Colonic mucosa (tissue), 4 donors: ENCODE measurements around the gene ZNF415. TPM values are rescaled to one million over a fixed set of nuclear protein-coding genes. Genes with fewer than 3 reads are reported as not detected.
A peak's percentile ranks its signal among the peaks of the same experiment; 100 is the strongest.

ENCODE experiments used
- DNase-seq: peaks from one replicate; pipeline ENCODE4 v3.0.0-alpha.2; 2020
- H3K27ac ChIP-seq: fragments of 200-600 bp; one replicate; pipeline ENCODE4 v1.8.0; 2021
- H3K27me3 ChIP-seq: fragments of 200-600 bp; one replicate; pipeline ENCODE4 v1.8.0; 2021
- H3K36me3 ChIP-seq: fragments of 200-600 bp; one replicate; pipeline ENCODE4 v1.8.0; 2021
- H3K4me1 ChIP-seq: fragments of 200-600 bp; one replicate; pipeline ENCODE4 v1.8.0; 2021; ENCODE audit warnings: mild to moderate bottlenecking
- H3K4me3 ChIP-seq: fragments of 200-600 bp; one replicate; pipeline ENCODE4 v1.8.0; 2021
- H3K9ac ChIP-seq, 2 donors: one replicate each; pipeline ENCODE4 v1.7.0; 2013; ENCODE audit warnings: control low read depth in 2 of 2, low read depth in 2 of 2, low read length in 2 of 2
- H3K9me3 ChIP-seq: fragments of 200-600 bp; one replicate; pipeline ENCODE4 v1.8.0; 2021
- CTCF ChIP-seq: fragments of 200-600 bp; IDR thresholded peaks from one replicate; pipeline ENCODE4 v1.8.0; 2022; ENCODE audit warnings: antibody characterized with exemption, mild to moderate bottlenecking
- intact Hi-C: fragments of 100-400 bp; cut with DNase I; formaldehyde crosslinking; loops from one replicate; pipeline ENCODE4 v1.14.1; 2022
- total RNA-seq, 2 donors: library from RNA; stranded (reverse); fragmentation: NEBNext Ultra II Directional in 1 of 2; extraction: Animal tissue kit (Norgen Biotek cat#: 25700) in 1 of 2; gene quantifications; one replicate each; pipeline ENCODE4 v1.2.1, GENCODE V29; 2021
- donor health status: healthy.
- donor health status: DM: no; HTN: no; CAD: no.
- donor health status: DM: no; HTN: no; CAD: no.

ZNF415 gene
- total RNA-seq, 2 donors from 2014 or later: 2.0 to 4.9 TPM

- H3K9ac ChIP-seq: no peak overlapping the region
- TF ChIP-seq CTCF: no peak
- H3K9me3 ChIP-seq: peaks cover 12% of the 10 kb centered on the region
- H3K36me3 ChIP-seq: no peaks in the 10 kb centered on the region
- no peak overlapping the region for H3K4me3 ChIP-seq
- no peak for DNase-seq
- intact Hi-C loops: no loop called here
- no peaks in the 10 kb centered on the region for H3K4me1 ChIP-seq
- H3K27me3 ChIP-seq: no peaks in the 10 kb centered on the region
- no peak overlapping the region for H3K27ac ChIP-seq
These were observed 28.4 kb upstream of the ZNF415 start for GRCh38 chr19:53161123-53161522.

GRCh38 chr19:53160350-53160749, 27.6 kb upstream of the ZNF415 start:
- no peaks in the 10 kb centered on the region for H3K36me3 ChIP-seq
- intact Hi-C loops: no loop called here
- H3K9me3 ChIP-seq: peaks cover 4% of the 10 kb centered on the region

GRCh38 chr19:53158119-53158656, 25.5 kb upstream of the ZNF415 start:
- DNase-seq: peak; percentile 52
- Histone ChIP-seq H3K27me3 (no peaks in the 10 kb centered on the region), H3K36me3 (no peaks in the 10 kb centered on the region), H3K4me3 (peak overlapping the region; percentile 50), H3K9me3 (no peaks in the 10 kb centered on the region), H3K4me1 (no peaks in the 10 kb centered on the region), H3K9ac (peak overlapping the region; percentile 55 to 61), H3K27ac (peak overlapping the region; percentile 8)
- TF ChIP-seq CTCF: no peak
- intact Hi-C loops: no loop called here

More at GRCh38 chr19:53160350-53160749, 27.6 kb upstream of the ZNF415 start:
- Histone ChIP-seq H3K9ac (no peak overlapping the region), H3K27me3 (no peaks in the 10 kb centered on the region), H3K4me1 (no peaks in the 10 kb centered on the region), H3K27ac (no peak overlapping the region), H3K4me3 (no peak overlapping the region)
- no peak for TF ChIP-seq CTCF
- DNase-seq: no peak

GRCh38 chr19:53157626-53158025, 24.9 kb upstream of the ZNF415 start:
- H3K9ac ChIP-seq: peak overlapping the region in 1 of 2 donors; percentile 61
- intact Hi-C loops: no loop called here
- H3K27me3 ChIP-seq: no peaks in the 10 kb centered on the region
- no peaks in the 10 kb centered on the region for H3K9me3 ChIP-seq
- no peak overlapping the region for H3K27ac ChIP-seq
- no peak for DNase-seq
- TF ChIP-seq CTCF: no peak
- no peaks in the 10 kb centered on the region for H3K4me1 ChIP-seq
- H3K36me3 ChIP-seq: no peaks in the 10 kb centered on the region
- H3K4me3 ChIP-seq: peak overlapping the region; percentile 50

GRCh38 chr19:53156850-53157249, 24.1 kb upstream of the ZNF415 start:
- TF ChIP-seq CTCF: no peak

More at GRCh38 chr19:53156850-53157249, 24.1 kb upstream of the ZNF415 start:
- Histone ChIP-seq H3K9ac (no peak overlapping the region), H3K9me3 (no peaks in the 10 kb centered on the region), H3K4me1 (no peaks in the 10 kb centered on the region), H3K27ac (no peak overlapping the region), H3K27me3 (no peaks in the 10 kb centered on the region), H3K4me3 (no peak overlapping the region), H3K36me3 (no peaks in the 10 kb centered on the region)
- DNase-seq: no peak
- intact Hi-C loops: no loop called here
